OCI-LY3 (cell line): Measurements from ENCODE around the gene EXO1.

Experiments
- H2AFZ ChIP-seq: fragments of 200-600, 300-600 bp; shearing (Covaris generic); 2 replicates; pipeline ENCODE4 v1.6.0; 2014; ENCODE audit warnings: antibody characterized with exemption, low read depth, low read length
- H3K27ac ChIP-seq: fragments of 200-600, 300-600 bp; sonication (generic); 2 replicates; pipeline ENCODE4 v1.5.1; 2014; ENCODE audit warnings: mild to moderate bottlenecking, low read length, moderate library complexity, mixed read lengths
- H3K27me3 ChIP-seq: fragments of 200-600, 300-600 bp; sonication (generic); 2 replicates; pipeline ENCODE4 v1.6.1; 2014; ENCODE audit warnings: low read depth, low read length, mixed read lengths
- H3K36me3 ChIP-seq: fragments of 200-600, 300-600 bp; sonication (generic); replicated peaks from 2 replicates; pipeline ENCODE3; 2014; ENCODE audit warnings: low read depth, low read length, mixed read lengths
- H3K4me1 ChIP-seq: fragments of 300-600, 200-600 bp; sonication (generic); 2 replicates; pipeline ENCODE4 v1.6.1; 2014; ENCODE audit warnings: low read length, mixed read lengths
- H3K4me2 ChIP-seq: fragments of 200-600, 300-600 bp; sonication (generic); 2 replicates; pipeline ENCODE4 v1.6.1; 2014; ENCODE audit warnings: low read length, mixed read lengths
- H3K4me3 ChIP-seq: fragments of 300-600, 200-600 bp; sonication (generic); 2 replicates; pipeline ENCODE4 v1.5.1; 2014; ENCODE audit warnings: antibody characterized with exemption, mild to moderate bottlenecking, low read length, moderate library complexity
- H3K79me2 ChIP-seq: fragments of 300-600, 200-600 bp; shearing (Covaris generic); 2 replicates; pipeline ENCODE4 v1.6.1; 2014; ENCODE audit warnings: mild to moderate bottlenecking, low read length, mixed read lengths
- H3K9ac ChIP-seq: fragments of 300-600, 200-600 bp; shearing (Covaris generic); 2 replicates; pipeline ENCODE4 v1.6.0; 2014; ENCODE audit warnings: mild to moderate bottlenecking, low read length, moderate library complexity
- H3K9me3 ChIP-seq: fragments of 200-600, 300-600 bp; shearing (Covaris generic); 2 replicates; pipeline ENCODE4 v1.6.1; 2014; ENCODE audit warnings: low read length, mixed read lengths; ENCODE audit not compliant: insufficient read depth
- H4K20me1 ChIP-seq: fragments of 200-600, 300-600 bp; sonication (generic); 2 replicates; pipeline ENCODE4 v1.6.1; 2016; ENCODE audit warnings: low read length, mixed read lengths; ENCODE audit not compliant: insufficient read depth
- EZH2phosphoT487 ChIP-seq: fragments of 200-600 bp; shearing (Covaris generic); IDR thresholded peaks from 2 replicates; pipeline ENCODE4 v1.6.1; 2018; ENCODE audit warnings: antibody characterized with exemption, mixed run types, low read depth
- TF ChIP-seq, protein P1 (sequence below): fragments of 200-600, 300-600 bp; sonication (generic); IDR thresholded peaks from 2 replicates; pipeline ENCODE4 v1.5.1; 2014; ENCODE audit warnings: antibody characterized with exemption, low read length, low read depth

Gene EXO1

DNA sequence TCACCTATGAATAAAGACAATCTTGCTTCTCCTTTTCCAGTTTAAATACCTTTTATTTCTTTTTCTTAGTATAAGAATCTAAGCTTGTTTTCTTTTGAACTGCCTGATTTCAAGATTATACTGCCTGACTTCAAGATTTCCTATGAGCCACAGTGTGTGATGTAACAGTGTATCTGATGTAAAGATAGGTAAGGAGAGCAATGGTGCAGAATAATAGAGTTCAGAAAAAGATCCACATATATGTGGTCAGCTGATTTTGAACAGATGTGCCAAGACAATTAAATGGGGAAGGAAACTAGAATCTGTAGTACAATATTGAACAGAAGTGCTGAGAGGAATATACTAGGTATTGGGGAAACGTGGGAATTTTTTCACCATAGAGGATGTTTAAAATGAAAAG lies 21.0 kb downstream of the EXO1 start:
- Histone ChIP-seq H2AFZ (no peak overlapping the region), H3K9ac (no peak overlapping the region)

GRCh38 chr1:241870336-241870735 lies 22.3 kb downstream of the EXO1 start:
- Histone ChIP-seq H3K27me3 (no peaks in the 10 kb centered on the region), H3K36me3 (peaks cover 49% of the 10 kb centered on the region), H3K4me2 (no peak overlapping the region), H3K9me3 (no peaks in the 10 kb centered on the region), H2AFZ (no peak overlapping the region), H3K4me3 (no peak overlapping the region), H4K20me1 (no peaks in the 10 kb centered on the region), H3K79me2 (no peaks in the 10 kb centered on the region; the same call in 1 of the 2 replicates), H3K4me1 (no peaks in the 10 kb centered on the region), H3K9ac (no peak overlapping the region), H3K27ac (no peak overlapping the region)
- TF ChIP-seq EZH2phosphoT487 = no peak
- TF ChIP-seq, protein P1, sequence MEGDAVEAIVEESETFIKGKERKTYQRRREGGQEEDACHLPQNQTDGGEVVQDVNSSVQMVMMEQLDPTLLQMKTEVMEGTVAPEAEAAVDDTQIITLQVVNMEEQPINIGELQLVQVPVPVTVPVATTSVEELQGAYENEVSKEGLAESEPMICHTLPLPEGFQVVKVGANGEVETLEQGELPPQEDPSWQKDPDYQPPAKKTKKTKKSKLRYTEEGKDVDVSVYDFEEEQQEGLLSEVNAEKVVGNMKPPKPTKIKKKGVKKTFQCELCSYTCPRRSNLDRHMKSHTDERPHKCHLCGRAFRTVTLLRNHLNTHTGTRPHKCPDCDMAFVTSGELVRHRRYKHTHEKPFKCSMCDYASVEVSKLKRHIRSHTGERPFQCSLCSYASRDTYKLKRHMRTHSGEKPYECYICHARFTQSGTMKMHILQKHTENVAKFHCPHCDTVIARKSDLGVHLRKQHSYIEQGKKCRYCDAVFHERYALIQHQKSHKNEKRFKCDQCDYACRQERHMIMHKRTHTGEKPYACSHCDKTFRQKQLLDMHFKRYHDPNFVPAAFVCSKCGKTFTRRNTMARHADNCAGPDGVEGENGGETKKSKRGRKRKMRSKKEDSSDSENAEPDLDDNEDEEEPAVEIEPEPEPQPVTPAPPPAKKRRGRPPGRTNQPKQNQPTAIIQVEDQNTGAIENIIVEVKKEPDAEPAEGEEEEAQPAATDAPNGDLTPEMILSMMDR = no peak

More for the DNA sequence above, 21.0 kb downstream of the EXO1 start:
- no peaks in the 10 kb centered on the region for H4K20me1 ChIP-seq
- H3K4me1 ChIP-seq = no peaks in the 10 kb centered on the region
- no peaks in the 10 kb centered on the region for H3K27me3 ChIP-seq
- H3K79me2 ChIP-seq = no peaks in the 10 kb centered on the region; the same call in 1 of the 2 replicates
- H3K36me3 ChIP-seq = peaks cover 49% of the 10 kb centered on the region
- H3K4me2 ChIP-seq = no peak overlapping the region
- TF ChIP-seq, protein P1 = no peak
- no peak for TF ChIP-seq EZH2phosphoT487
- no peaks in the 10 kb centered on the region for H3K9me3 ChIP-seq
- no peak overlapping the region for H3K27ac ChIP-seq
- H3K4me3 ChIP-seq = no peak overlapping the region

DNA sequence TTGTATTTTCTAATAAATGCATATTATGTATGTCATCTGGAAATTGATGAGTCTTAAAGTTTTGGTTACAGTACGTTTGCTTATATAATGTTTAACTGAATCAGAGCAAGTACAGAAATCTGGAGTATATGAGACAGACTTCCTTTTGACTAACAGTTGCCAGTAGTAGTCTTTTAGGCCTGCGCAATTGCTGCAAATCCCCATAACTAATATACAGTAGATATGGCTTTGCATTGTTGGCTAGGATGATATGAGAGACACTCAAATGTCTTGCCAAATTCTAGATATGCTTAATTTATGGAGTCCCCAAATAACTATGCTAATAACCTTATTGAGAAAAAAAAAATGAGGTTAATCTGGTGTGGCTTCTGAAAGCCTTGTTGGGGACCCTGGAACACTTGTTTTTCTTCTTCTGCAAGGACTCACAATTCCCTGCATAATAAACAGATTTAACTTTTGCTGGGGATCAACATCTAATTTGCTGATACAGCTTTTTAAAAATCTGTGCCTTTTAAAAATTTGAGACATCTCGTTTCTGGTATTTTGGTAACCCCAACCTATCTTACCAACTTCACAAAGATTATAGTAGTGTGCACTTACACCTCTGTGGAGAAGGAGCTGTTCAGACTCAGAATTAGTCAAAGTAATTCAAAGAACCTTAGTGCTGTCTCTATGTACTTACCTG lies 22.9 kb downstream of the EXO1 start:
- Histone ChIP-seq H3K4me2 (no peak overlapping the region), H3K9ac (no peak overlapping the region), H2AFZ (no peak overlapping the region), H3K36me3 (peaks cover 45% of the 10 kb centered on the region), H3K79me2 (no peaks in the 10 kb centered on the region; the same call in 1 of the 2 replicates), H3K27ac (no peak overlapping the region), H3K9me3 (no peaks in the 10 kb centered on the region), H4K20me1 (no peaks in the 10 kb centered on the region), H3K4me1 (no peaks in the 10 kb centered on the region), H3K27me3 (no peaks in the 10 kb centered on the region), H3K4me3 (no peak overlapping the region)
- TF ChIP-seq, protein P1 = no peak
- no peak for TF ChIP-seq EZH2phosphoT487

DNA sequence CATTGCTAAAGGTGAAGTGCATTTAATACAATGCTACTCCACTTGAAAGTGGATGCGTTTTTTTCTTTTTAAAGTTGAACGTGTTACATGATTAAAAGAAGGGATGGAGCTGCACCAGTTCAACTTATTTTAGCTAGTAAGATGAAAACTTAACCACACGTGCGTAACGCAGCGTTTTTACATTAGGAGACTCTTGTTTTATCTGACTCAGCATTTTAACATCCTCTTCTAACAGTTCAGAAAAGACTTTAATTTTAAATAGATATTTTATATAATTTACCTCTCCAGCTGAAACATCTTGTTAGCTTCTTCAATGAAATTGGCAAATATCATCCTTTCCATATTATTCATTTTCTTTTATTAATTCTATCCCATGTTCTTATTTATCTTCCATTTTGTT lies 33.4 kb downstream of the EXO1 start:
- Histone ChIP-seq H4K20me1 (no peaks in the 10 kb centered on the region), H3K4me3 (no peak overlapping the region), H3K27ac (no peak overlapping the region), H3K27me3 (no peaks in the 10 kb centered on the region), H3K9me3 (no peaks in the 10 kb centered on the region), H2AFZ (no peak overlapping the region), H3K4me2 (no peak overlapping the region), H3K36me3 (peaks cover 42% of the 10 kb centered on the region), H3K9ac (no peak overlapping the region), H3K79me2 (peaks cover 7% of the 10 kb centered on the region; the same call in 1 of the 2 replicates), H3K4me1 (no peaks in the 10 kb centered on the region)
- TF ChIP-seq EZH2phosphoT487 = no peak
- TF ChIP-seq, protein P1 = no peak
